Esophagus muscularis mucosa (tissue), 4 donors: Measurements from ENCODE around the gene MFGE8. TPM values are rescaled to one million over a fixed set of nuclear protein-coding genes. Genes with fewer than 3 reads are reported as not detected.

ENCODE experiments used
- DNase-seq: peaks from one replicate; pipeline ENCODE4 v3.0.0-alpha.2; 2017; ENCODE audit errors: extremely low spot score
- H3K27ac ChIP-seq, 4 donors: fragments of 200-600 bp; sonication (generic); replicated peaks in 1 of 4; 1 replicate in 3 of 4; 2 replicates in 1 of 4; pipeline ENCODE4 v1.5.1; 2016 to 2019; ENCODE audit warnings: mild to moderate bottlenecking in 1 of 4
- H3K27me3 ChIP-seq, 4 donors: fragments of 200-600 bp; sonication (generic); one replicate each; pipeline versions ENCODE4 v1.5.1 to v1.6.0; 2016 to 2019
- H3K36me3 ChIP-seq, 4 donors: fragments of 200-600 bp; sonication (generic); one replicate each; pipeline ENCODE4 v1.5.1; 2016 to 2019
- H3K4me1 ChIP-seq, 4 donors: fragments of 200-600 bp; sonication (generic); one replicate each; pipeline ENCODE4 v1.5.1; 2016 to 2019
- H3K4me3 ChIP-seq, 4 donors: fragments of 200-600 bp; sonication (generic); 1 replicate in 2 of 4; 2 replicates in 2 of 4; pipeline ENCODE4 v1.5.1; 2016 to 2019; ENCODE audit warnings: mild to moderate bottlenecking in 4 of 4, moderate library complexity in 1 of 4
- H3K9me3 ChIP-seq, 4 donors: fragments of 200-600 bp; sonication (generic); 1 replicate in 3 of 4; 2 replicates in 1 of 4; pipeline ENCODE4 v1.5.1; 2016 to 2019
- EP300 ChIP-seq: sonication (generic); formaldehyde crosslinking; IDR thresholded peaks from one replicate; pipeline ENCODE4 v1.6.1; 2017; ENCODE audit warnings: antibody characterized with exemption
- POLR2A ChIP-seq: fragments of 450-650 bp; IDR thresholded peaks from one replicate; pipeline ENCODE4 v1.6.1; 2017; ENCODE audit warnings: antibody characterized with exemption, moderate library complexity, mild to moderate bottlenecking, low read depth
- POLR2AphosphoS5 ChIP-seq, 2 donors: sonication (generic); formaldehyde crosslinking; IDR thresholded peaks; one replicate each; pipeline ENCODE4 v1.6.1; 2017; ENCODE audit warnings: antibody characterized with exemption in 2 of 2
- WGBS: methylation state at CpG from one replicate; pipeline ENCODE4 v1.1.5; 2018; 5-methylcytosine and 5-hydroxymethylcytosine counted together
- intact Hi-C: fragments of 100-400 bp; cut with DNase I; formaldehyde crosslinking; loops from one replicate; pipeline ENCODE4 v1.15.1; 2023
- total RNA-seq, 4 donors: library from RNA; depleted of rRNA; stranded (reverse); fragments of >200 nt; gene quantifications; one replicate each; pipeline versions ENCODE4 v1.1.0 to v1.2.1, GENCODE V29; 2016
- TF ChIP-seq, protein P1 (sequence below), 3 experiments: fragments of 200-600 bp in 2 of 3; fragments of 450-650 bp in 1 of 3; sonication (generic) in 2 of 3; IDR thresholded peaks; one replicate each; pipeline ENCODE4 v1.5.1; 2017 to 2019; ENCODE audit warnings: antibody characterized with exemption in 3 of 3, mild to moderate bottlenecking in 2 of 3, moderate library complexity in 1 of 3

Gene MFGE8
- total RNA-seq, 4 donors from 2014 or later: 355 to 614 (median 564) TPM

DNA sequence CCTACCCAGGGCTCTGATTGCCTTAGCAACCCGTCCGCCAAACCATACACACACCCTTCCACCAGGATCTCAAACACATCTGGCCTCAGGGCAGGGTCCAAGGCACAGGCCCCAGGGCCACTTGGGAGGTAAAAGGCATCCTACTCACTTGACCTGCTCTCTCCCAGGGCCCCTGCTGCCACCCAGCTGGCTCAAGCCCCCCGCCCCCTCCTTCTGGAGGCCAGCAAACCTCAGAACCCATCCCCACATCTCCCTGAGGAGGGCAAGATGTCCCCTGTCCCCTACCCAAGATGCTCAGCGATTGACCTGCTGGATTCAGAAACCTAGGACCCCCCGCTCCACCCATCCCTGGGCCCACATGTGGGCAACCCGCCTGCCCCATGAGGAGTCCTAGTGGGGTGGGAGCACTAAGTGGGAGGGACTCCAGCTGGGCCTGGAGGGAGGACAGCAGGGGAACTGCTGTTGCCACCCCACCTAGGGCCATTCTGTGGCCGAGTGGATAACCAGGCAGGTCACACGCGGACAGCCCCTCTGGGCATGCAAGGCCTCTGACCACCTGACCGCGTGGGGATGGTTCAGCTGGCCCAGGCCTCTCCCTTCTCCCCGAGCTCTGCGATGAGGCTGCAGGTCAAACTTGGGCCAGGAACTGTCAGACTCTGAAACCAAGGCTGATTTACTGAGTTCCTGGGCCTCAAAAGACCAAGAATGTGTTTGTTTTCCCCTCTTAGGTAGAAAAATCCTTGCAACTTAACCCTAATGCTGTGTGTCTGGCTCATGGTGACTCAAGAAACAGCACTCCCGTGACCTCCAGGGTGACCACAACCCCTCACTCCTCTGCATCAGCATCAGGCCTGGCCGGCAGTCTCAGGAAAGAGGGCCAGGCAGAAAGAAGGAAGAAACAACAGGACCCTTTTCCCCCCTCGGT lies 4.2 kb downstream of the MFGE8 start:
- Histone ChIP-seq H3K27me3 (no peaks in the 10 kb centered on the region), H3K4me3 (peak overlapping the region in 2 of 4 donors; percentile 80 to 94), H3K27ac (peak overlapping the region; percentile 26 to 88 (median 36)), H3K4me1 (peaks cover 70 to 90% (median 78%) of the 10 kb centered on the region in 4 donors), H3K36me3 (peaks cover 15 to 69% (median 54%) of the 10 kb centered on the region in 4 donors), H3K9me3 (no peaks in the 10 kb centered on the region)
- intact Hi-C loops: no loop called here
- DNase-seq: no peak
- TF ChIP-seq, protein P1, sequence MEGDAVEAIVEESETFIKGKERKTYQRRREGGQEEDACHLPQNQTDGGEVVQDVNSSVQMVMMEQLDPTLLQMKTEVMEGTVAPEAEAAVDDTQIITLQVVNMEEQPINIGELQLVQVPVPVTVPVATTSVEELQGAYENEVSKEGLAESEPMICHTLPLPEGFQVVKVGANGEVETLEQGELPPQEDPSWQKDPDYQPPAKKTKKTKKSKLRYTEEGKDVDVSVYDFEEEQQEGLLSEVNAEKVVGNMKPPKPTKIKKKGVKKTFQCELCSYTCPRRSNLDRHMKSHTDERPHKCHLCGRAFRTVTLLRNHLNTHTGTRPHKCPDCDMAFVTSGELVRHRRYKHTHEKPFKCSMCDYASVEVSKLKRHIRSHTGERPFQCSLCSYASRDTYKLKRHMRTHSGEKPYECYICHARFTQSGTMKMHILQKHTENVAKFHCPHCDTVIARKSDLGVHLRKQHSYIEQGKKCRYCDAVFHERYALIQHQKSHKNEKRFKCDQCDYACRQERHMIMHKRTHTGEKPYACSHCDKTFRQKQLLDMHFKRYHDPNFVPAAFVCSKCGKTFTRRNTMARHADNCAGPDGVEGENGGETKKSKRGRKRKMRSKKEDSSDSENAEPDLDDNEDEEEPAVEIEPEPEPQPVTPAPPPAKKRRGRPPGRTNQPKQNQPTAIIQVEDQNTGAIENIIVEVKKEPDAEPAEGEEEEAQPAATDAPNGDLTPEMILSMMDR (IDR thresholded peaks at IDR 0.05): no peak
- TF ChIP-seq POLR2A (no peak), POLR2AphosphoS5 (IDR thresholded peaks at IDR 0.05) (no peak), EP300 (no peak)
- WGBS: 83% methylated on average over 7 of the region's 16 CpGs

DNA sequence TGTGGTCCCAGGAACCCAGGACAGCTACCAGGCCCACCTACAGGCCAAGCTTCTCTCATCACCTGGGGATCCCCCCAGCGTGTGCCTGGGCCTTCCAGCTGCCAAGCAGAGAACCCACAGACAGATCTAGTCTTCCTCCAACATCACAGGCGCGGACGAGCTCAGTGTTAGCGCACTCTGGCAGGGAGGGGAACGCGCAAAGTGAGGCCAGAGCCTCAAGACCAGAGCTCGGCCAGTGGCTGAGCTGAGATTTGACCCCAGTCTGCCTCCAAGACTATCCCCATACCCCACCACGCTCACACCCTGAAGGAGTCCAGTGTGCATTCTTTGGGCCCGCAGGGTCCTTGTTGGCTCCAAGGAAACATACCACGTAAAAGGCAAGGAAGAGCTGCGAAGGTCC lies 5.1 kb downstream of the MFGE8 start:
- Histone ChIP-seq H3K36me3 (peaks cover 19 to 78% (median 63%) of the 10 kb centered on the region in 4 donors), H3K27ac (peak overlapping the region in 1 of 4 donors; percentile 7)
- intact Hi-C loops: no loop called here

DNA sequence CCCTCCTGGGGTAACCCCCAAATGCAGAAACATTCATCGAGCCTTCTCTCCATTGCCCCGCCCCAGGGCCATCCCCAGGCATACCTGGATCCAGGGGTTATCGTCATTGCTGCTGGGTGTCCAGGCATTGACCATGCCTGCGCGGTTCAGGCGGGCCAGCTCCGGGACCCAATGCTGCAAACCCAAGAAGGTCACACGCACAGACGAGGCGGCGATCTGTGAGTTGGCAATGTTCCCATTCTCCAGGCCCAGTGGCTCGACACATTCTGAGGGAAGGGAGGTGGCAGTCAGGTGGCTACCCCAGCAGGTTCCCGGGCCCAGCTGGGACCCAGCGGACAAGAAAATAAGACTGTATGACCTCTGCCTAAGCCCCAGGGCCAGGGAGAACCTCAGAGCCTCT lies 6.1 kb downstream of the MFGE8 start:
- no peak overlapping the region for H3K27ac ChIP-seq
- DNase-seq: no peak
- 85% methylated on average over 13 of the region's 14 CpGs for WGBS
- no peaks in the 10 kb centered on the region for H3K9me3 ChIP-seq
- H3K4me1 ChIP-seq: peaks cover 62 to 87% (median 69%) of the 10 kb centered on the region in 4 donors
- H3K4me3 ChIP-seq: no peak overlapping the region
- H3K27me3 ChIP-seq: no peaks in the 10 kb centered on the region
- TF ChIP-seq EP300 (no peak), POLR2A (no peak), POLR2AphosphoS5 (IDR thresholded peaks at IDR 0.05) (no peak)
- TF ChIP-seq, protein P1 (IDR thresholded peaks at IDR 0.05): no peak
- peaks cover 27 to 88% (median 72%) of the 10 kb centered on the region in 4 donors for H3K36me3 ChIP-seq
- intact Hi-C loops: no loop called here

More for the DNA sequence above, 5.1 kb downstream of the MFGE8 start:
- Histone ChIP-seq H3K4me3 (no peak overlapping the region), H3K4me1 (peaks cover 66 to 83% (median 72%) of the 10 kb centered on the region in 4 donors), H3K27me3 (no peaks in the 10 kb centered on the region), H3K9me3 (no peaks in the 10 kb centered on the region)
- 100% methylated on average over 1 of the region's 12 CpGs for WGBS
- TF ChIP-seq, protein P1 (IDR thresholded peaks at IDR 0.05): no peak
- no peak for TF ChIP-seq EP300
- no peak for TF ChIP-seq POLR2A
- no peak for TF ChIP-seq POLR2AphosphoS5 (IDR thresholded peaks at IDR 0.05)
- no peak for DNase-seq

- TF ChIP-seq, protein P1 (IDR thresholded peaks at IDR 0.05): no peak
- TF ChIP-seq EP300: no peak
- no peaks in the 10 kb centered on the region for H3K9me3 ChIP-seq
- intact Hi-C loops: no loop called here
- WGBS: 100% methylated on average over 5 of the region's 7 CpGs
- H3K4me1 ChIP-seq: peaks cover 57 to 81% (median 68%) of the 10 kb centered on the region in 4 donors
- H3K27me3 ChIP-seq: no peaks in the 10 kb centered on the region
- DNase-seq: no peak
- no peak overlapping the region for H3K27ac ChIP-seq
- no peak overlapping the region for H3K4me3 ChIP-seq
- H3K36me3 ChIP-seq: peaks cover 30 to 94% (median 77%) of the 10 kb centered on the region in 4 donors
Observed at GRCh38 chr15:88906551-88906950, 6.6 kb downstream of the MFGE8 start.
